HG02759 (cell line): ENCODE data around the gene MYO7B.

Source experiments
- ATAC-seq: cut with Tn5 transposase; IDR thresholded peaks from one replicate; pipeline ENCODE4 v1.9.1; 2021; ENCODE audit warnings: mild to moderate bottlenecking, moderate library complexity; ENCODE audit not compliant: unreplicated experiment

The MYO7B gene

GRCh38 chr2:127585270-127585807 is 49.9 kb downstream of the MYO7B start:
- no peak for ATAC-seq

GRCh38 chr2:127586136-127586535 is 50.7 kb downstream of the MYO7B start:
- ATAC-seq, result no peak

- no peak for ATAC-seq
Measured at GRCh38 chr2:127586746-127587295, 51.3 kb downstream of the MYO7B start.

GRCh38 chr2:127588241-127588640 is 52.8 kb downstream of the MYO7B start:
- ATAC-seq, result no peak

- no peak for ATAC-seq
Measured at GRCh38 chr2:127589358-127589757, 53.9 kb downstream of the MYO7B start.

DNA sequence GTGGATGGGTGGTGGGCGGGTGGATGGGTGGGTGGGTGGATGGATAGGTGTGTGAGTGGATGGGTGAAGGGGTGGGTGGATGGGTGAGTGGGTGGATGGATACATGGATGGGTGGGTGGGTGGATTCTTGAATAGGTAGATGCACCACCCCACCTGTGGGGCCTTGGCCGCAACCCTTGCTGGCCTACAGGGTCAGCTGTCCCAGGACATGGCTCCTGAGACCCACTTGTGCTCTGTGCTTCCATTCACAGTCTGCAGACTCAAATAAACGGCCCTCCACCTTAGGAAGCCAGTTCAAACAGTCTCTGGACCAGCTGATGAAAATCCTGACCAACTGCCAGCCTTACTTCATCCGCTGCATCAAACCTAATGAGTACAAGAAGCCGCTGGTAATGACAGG is 54.4 kb downstream of the MYO7B start:
- ATAC-seq, result no peak

DNA sequence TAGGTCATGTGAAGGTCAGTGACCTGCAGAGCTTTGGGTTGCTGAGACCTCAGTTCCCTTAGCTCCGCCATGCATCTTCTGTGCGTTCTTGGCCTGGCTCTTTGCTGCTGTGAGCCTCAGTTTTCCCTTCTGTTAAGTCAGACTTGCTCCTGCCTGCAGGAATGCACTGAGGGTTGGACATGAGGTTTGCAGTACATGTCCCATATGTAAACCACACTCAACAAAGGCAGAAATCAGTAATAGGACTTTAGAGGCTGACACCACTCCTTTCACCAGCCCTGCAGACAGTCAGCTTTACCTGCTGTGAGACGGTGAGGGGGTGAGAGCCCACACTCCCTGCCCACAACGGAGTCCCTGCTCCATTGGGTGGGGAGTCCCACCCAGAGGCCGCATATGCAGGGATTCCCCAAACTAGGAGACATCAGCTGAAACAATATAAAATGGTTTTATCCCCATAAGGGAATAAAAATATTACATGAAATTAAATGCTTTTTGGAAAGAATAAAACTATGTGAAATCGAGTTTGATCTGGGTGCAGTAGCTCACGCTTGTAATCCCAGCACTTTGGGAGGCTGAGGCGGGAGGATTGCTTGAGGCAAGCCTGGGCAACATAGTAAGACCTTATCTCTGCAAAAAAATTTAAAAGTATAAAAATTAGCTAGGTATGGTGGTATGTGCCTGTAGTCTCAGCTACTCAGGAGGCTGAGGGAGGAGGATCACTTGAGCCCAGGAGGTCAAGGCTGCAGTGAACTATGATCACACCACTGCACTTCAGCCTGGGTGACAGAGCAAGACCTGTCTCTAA is 55.1 kb downstream of the MYO7B start:
- ATAC-seq, result no peak

GRCh38 chr2:127591221-127591923 is 55.9 kb downstream of the MYO7B start:
- ATAC-seq, result peak; percentile 86

DNA sequence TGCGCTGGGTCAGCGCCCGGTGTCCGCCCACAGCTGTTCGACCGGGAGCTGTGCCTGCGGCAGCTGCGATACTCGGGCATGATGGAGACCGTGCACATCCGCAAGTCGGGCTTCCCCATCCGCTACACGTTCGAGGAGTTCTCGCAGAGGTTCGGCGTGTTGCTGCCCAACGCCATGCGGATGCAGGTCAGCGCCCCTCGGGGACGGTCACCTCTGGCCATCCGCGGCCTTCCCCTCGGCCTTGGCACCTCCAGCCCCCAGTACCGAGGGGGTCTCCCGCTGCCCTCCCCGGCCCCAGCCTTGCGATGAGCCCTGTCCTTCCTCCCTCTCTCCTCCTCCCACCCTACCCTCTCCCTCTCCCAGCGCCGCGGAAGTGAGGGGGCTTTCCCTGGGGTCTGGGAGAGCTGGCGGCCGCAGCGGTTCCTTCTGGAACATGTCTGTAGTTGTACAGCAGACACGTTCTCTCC is 57.3 kb downstream of the MYO7B start:
- no peak for ATAC-seq

DNA sequence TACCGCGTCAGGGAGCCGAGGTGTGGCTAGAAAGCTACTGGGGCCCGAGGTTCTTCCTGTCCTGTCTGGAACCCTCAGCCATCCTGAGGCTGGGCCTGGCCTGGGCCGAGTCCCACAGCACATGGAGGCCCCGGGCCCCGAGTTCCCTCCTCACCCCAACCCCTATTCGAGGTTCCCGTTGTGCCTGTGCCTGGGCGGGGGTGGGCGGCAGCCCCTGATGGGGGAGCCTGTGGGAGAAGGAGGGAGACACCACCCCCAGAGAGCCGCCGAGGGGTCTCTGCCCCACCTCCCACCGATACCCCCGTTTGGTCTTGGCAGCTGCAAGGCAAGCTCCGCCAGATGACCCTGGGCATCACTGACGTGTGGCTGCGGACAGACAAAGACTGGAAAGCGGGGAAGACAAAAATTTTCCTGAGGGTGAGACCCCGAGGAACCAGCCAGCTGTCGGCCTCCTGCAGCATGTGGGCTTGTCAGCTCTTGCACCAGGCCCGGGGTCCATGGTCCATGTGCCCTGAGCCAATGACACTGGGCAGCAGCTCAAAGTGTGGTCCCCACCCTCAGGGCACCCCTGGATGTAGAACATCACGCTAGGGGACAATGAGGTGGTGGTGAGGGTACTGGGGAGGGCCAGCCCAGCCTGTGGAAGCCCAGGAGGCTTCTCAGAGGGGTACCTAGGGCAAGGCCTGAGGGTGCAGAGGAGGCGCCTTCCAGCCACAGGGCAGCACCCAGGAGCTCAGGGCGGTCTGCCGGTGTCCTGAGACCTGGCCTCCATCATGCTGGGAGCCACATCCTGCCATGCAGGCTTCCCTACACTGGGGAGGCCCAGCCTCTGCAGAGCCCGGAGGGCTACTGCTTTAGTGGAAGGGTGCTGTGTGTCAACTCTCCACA is 58.0 kb downstream of the MYO7B start:
- no peak for ATAC-seq

- ATAC-seq, result no peak
Measured at GRCh38 chr2:127594116-127594591, 58.7 kb downstream of the MYO7B start.

DNA sequence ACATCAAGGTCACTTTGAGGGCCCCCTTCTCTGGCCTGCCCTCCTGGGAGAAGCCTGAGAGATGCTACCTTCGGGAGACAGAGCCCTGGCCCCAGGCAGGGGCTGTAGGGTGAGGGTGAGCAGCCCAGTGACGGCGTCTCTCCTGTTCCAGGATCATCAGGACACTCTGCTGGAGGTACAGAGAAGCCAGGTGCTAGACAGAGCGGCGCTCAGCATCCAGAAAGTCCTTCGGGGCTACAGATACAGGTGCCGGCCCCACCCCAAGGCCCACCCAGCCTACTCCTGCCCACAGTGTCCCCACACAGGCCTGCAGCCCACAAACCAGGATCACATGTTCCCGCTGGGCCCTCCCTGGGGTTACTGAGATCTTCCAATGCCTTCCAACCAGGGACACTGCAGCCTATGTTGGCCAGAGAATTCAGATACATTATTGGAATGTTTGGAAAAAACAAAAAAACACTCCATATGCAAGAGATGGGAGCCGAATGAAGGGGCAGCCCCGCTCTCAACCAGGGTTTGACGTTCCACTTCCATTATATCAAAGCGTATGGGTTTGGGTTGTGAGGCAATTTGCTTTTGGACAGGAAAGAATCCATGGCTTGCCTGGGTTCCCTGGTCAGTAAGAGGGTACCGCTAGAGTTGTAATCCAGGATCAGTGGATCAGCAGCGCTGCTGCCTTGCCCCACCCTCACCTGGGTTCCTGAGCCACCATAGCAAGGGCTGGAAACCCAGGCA is 61.0 kb downstream of the MYO7B start:
- no peak for ATAC-seq

GRCh38 chr2:127597046-127597983 is 61.8 kb downstream of the MYO7B start:
- ATAC-seq, result no peak

DNA sequence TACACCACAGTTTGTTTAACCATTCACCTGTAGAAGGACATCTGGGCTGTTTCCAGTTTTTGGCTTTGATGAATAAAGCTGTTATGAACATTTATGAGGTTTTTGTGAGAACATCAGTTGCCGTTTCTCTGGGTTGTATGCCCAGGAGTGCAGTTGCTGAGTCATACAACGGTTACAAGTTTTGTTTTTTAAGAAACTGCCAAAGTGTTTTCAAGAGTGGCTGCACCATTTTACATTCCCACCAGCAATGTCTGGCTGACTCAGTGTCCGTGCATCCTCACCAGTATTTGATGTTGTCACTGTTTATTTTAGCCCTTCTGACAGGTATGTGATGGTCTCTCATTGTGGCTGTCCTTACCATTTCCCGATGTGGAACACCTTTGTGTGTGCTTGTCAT is 62.5 kb downstream of the MYO7B start:
- ATAC-seq, result no peak

- ATAC-seq, result no peak
Measured at GRCh38 chr2:127598711-127599110, 63.2 kb downstream of the MYO7B start.

DNA sequence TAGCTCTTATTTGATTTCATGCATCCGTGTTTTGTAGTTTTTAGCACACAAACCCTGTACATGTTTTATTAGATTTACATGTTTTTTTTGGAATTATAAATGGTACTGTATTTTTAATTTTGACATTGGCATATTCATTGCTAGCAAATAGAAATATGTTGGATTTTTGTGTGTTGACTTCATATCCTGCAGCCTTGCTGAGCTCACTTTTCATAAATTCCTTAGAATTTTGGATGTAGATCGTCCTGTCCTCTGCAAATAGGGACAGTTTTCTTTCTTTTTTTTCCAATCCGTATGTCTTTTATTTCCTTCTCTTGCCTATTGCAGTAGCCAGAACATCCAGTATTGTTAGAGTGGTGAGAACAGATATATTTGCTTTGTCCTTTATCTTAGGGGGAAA is 63.7 kb downstream of the MYO7B start:
- no peak for ATAC-seq

GRCh38 chr2:127604986-127605385 is 69.5 kb downstream of the MYO7B start:
- ATAC-seq, result no peak

DNA sequence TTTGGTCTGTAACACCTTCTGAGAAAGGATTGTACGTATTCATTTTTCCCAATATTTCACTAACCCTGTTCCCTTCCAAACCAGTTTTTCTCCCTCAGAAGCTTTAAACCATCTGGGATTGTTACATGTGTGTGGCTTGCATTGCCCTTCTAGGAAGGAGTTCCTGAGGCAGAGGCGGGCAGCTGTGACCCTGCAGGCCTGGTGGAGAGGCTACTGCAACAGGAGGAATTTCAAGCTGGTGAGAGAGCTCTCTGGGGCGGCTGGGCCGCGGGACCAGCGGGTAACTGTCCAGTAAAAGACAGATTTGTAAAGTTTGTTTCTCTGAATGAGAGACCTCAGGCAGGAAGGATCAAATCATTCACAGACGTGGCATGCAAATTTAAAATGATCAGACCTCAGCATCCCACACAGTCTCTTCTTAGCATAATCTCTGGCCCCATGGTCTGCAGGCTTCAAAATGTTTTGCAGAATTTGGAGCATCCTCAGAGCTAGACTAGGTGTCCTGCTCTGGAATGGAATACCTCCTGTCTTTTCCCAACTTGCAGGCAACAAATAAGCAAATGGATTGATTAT is 70.3 kb downstream of the MYO7B start:
- ATAC-seq, result no peak
